ENCODE data around the gene ATP11A. TPM values are rescaled to one million over a fixed set of nuclear protein-coding genes. Genes with fewer than 3 reads are reported as not detected.

ATP11A gene
- total RNA-seq, 1 donor from 2014 or later, result 6.1 TPM

- FAIRE-seq, result no peak
- TF ChIP-seq CTCF (IDR thresholded peaks at IDR 0.05; ENCODE audit: insufficient read depth, low read length, severe bottlenecking), result no peak
- no peak overlapping the region for H3K4me3 ChIP-seq (ENCODE audit: low read depth, low read length)
- H3K36me3 ChIP-seq (ENCODE audit: control insufficient read depth, insufficient read depth, low read length), result no peaks in the 10 kb centered on the region
- H3K27me3 ChIP-seq (ENCODE audit: control insufficient read depth, insufficient read depth, low read length), result no peaks in the 10 kb centered on the region
- DNase-seq (ENCODE audit: low read depth), result no peak
These were observed 234.1 kb downstream of the ATP11A start for GRCh38 chr13:112923962-112924361.

- FAIRE-seq (no peak), DNase-seq (ENCODE audit: low read depth) (no peak)
- H3K4me3 ChIP-seq (ENCODE audit: low read depth, low read length), result no peak overlapping the region
- no peak for TF ChIP-seq CTCF (IDR thresholded peaks at IDR 0.05; ENCODE audit: insufficient read depth, low read length, severe bottlenecking)
- H3K36me3 ChIP-seq (ENCODE audit: control insufficient read depth, insufficient read depth, low read length), result no peaks in the 10 kb centered on the region
- no peaks in the 10 kb centered on the region for H3K27me3 ChIP-seq (ENCODE audit: control insufficient read depth, insufficient read depth, low read length)
These were observed 234.5 kb downstream of the ATP11A start for GRCh38 chr13:112924365-112924764.

GRCh38 chr13:112926003-112926402, 236.2 kb downstream of the ATP11A start:
- no peak overlapping the region for H3K4me3 ChIP-seq (ENCODE audit: low read depth, low read length)
- no peaks in the 10 kb centered on the region for H3K36me3 ChIP-seq (ENCODE audit: control insufficient read depth, insufficient read depth, low read length)
- no peaks in the 10 kb centered on the region for H3K27me3 ChIP-seq (ENCODE audit: control insufficient read depth, insufficient read depth, low read length)
- DNase-seq (ENCODE audit: low read depth), result no peak
- FAIRE-seq, result no peak
- no peak for TF ChIP-seq CTCF (IDR thresholded peaks at IDR 0.05; ENCODE audit: insufficient read depth, low read length, severe bottlenecking)

DNA sequence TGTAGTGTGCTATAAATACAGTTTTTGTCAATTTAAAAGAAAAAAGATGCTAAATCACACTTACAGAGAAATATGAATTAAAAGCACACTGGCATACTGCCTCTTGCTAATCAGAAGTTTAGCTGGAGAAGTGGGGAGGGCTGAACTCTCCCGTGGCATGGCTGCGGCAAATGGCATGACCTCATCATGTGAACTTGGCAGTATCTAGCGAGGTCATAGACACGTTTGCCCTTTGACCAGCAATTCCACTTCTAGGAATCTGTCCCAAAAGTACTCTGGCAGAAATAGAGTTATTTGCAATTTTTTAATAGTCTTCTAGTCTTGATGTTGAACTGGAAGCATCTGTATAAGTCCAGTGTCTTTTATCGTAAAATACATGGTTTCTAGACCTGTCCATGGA, 237.2 kb downstream of the ATP11A start:
- no peak for TF ChIP-seq CTCF (IDR thresholded peaks at IDR 0.05; ENCODE audit: insufficient read depth, low read length, severe bottlenecking)
- no peak for FAIRE-seq

DNA sequence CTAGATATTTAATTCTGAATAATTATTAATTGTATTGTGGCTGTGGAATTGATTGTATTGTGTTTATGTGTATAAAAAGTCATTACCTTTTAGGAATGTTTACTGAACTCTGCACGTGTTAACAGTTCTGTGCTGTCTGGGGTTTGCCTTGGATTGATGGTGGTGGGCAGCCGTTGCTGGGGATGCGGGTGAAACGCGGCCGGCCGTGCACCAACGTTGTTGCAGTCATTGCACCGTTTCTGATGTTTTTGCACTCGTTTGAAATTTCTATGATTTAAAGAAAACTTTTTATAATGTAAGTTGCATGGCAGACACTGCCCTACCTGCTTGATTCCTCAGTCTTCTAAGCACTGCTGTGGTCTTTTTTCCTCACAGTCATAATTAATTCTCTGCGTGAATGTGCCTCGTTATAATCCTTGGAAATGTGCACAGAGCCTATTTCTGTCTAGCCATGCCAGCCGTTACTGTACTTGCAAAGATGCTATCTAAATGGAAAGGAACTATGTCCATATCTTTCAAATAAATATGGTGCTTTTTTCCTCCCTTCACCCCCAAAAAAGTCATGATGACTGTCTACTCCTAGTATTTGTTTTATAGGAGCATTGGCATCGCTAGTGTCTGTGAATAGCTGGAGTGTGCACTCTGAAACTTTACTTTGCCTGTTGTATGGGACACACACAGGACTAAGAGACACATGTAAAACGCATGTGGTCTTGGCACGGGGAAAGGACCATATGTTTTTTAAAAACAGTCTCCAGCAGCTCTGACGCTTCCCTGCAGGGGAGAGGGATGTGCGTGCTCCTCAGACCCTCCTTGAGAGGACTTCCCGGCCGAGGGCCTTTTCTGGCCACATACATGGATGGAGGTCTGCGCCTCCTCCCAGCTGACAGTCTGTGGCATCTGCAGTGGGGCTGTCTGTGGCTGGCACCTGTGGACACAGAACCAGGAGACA, 238.5 kb downstream of the ATP11A start:
- FAIRE-seq (no peak), DNase-seq (ENCODE audit: low read depth) (no peak)
- no peaks in the 10 kb centered on the region for H3K36me3 ChIP-seq (ENCODE audit: control insufficient read depth, insufficient read depth, low read length)
- H3K27me3 ChIP-seq (ENCODE audit: control insufficient read depth, insufficient read depth, low read length), result no peaks in the 10 kb centered on the region
- TF ChIP-seq CTCF (IDR thresholded peaks at IDR 0.05; ENCODE audit: insufficient read depth, low read length, severe bottlenecking), result no peak
- H3K4me3 ChIP-seq (ENCODE audit: low read depth, low read length), result no peak overlapping the region

More for the DNA sequence above, 237.2 kb downstream of the ATP11A start:
- no peaks in the 10 kb centered on the region for H3K36me3 ChIP-seq (ENCODE audit: control insufficient read depth, insufficient read depth, low read length)
- no peak overlapping the region for H3K4me3 ChIP-seq (ENCODE audit: low read depth, low read length)
- H3K27me3 ChIP-seq (ENCODE audit: control insufficient read depth, insufficient read depth, low read length), result no peaks in the 10 kb centered on the region
- no peak for DNase-seq (ENCODE audit: low read depth)
